Mesenchymal stem cell (in vitro differentiated cells and primary cell): ENCODE data around the gene FMN1.

ENCODE experiments used
- DNase-seq: peaks from one replicate; pipeline ENCODE4 v3.0.0-alpha.2; 2013
- H2AFZ ChIP-seq: one replicate; pipeline ENCODE4 v1.6.1; 2013; ENCODE audit warnings: low read depth, mild to moderate bottlenecking, control low read depth, inconsistent platforms, low read length, moderate library complexity
- H2AK5ac ChIP-seq: 2 replicates; pipeline ENCODE4 v1.6.1; 2013; ENCODE audit warnings: low read length, moderate library complexity, mild to moderate bottlenecking, inconsistent platforms; ENCODE audit not compliant: severe bottlenecking
- H2BK120ac ChIP-seq: one replicate; pipeline ENCODE4 v1.6.1; 2013; ENCODE audit warnings: low read depth, mild to moderate bottlenecking, inconsistent platforms, low read length, moderate library complexity
- H2BK12ac ChIP-seq, 2 experiments: one replicate each; pipeline ENCODE4 v1.6.1; 2013; ENCODE audit warnings: inconsistent platforms in 2 of 2, low read length in 2 of 2, mild to moderate bottlenecking in 2 of 2, moderate library complexity in 2 of 2, control low read depth in 1 of 2
- H2BK15ac ChIP-seq: one replicate; pipeline ENCODE4 v1.6.1; 2013; ENCODE audit warnings: mild to moderate bottlenecking, low read depth, inconsistent platforms; ENCODE audit not compliant: poor library complexity, severe bottlenecking
- H2BK5ac ChIP-seq: 2 replicates; pipeline ENCODE4 v1.6.1; 2013; ENCODE audit warnings: low read depth, mild to moderate bottlenecking, low read length, control low read depth, inconsistent platforms; ENCODE audit not compliant: poor library complexity, severe bottlenecking
- H3K14ac ChIP-seq, 2 experiments: one replicate each; pipeline ENCODE4 v1.6.1; 2013; ENCODE audit warnings: inconsistent platforms in 2 of 2, low read length in 2 of 2, control low read depth in 1 of 2, mild to moderate bottlenecking in 1 of 2, moderate library complexity in 1 of 2
- H3K18ac ChIP-seq, 2 experiments: one replicate each; pipeline ENCODE4 v1.6.1; 2013; ENCODE audit warnings: inconsistent platforms in 2 of 2, low read length in 2 of 2, control low read depth in 1 of 2, low read depth in 1 of 2, mild to moderate bottlenecking in 1 of 2
- H3K23ac ChIP-seq, 2 experiments: one replicate each; pipeline ENCODE4 v1.6.1; 2013; ENCODE audit warnings: inconsistent platforms in 2 of 2, low read length in 2 of 2, mild to moderate bottlenecking in 2 of 2, moderate library complexity in 2 of 2, control low read depth in 1 of 2
- H3K27ac ChIP-seq: 2 replicates; pipeline ENCODE4 v1.5.1; 2013; ENCODE audit warnings: mild to moderate bottlenecking, moderate library complexity, low read length, control low read depth, inconsistent platforms; ENCODE audit not compliant: poor library complexity, severe bottlenecking
- H3K27me3 ChIP-seq, 2 experiments: 2 replicates each; pipeline versions ENCODE4 v1.6.1 to v1.7.0; 2013; ENCODE audit warnings: low read length in 2 of 2, mild to moderate bottlenecking in 2 of 2, moderate library complexity in 2 of 2, control low read depth in 1 of 2, inconsistent platforms in 1 of 2; ENCODE audit not compliant: control insufficient read depth in 1 of 2, insufficient read depth in 1 of 2
- H3K36me3 ChIP-seq, 2 experiments: 2 replicates each; pipeline versions ENCODE4 v1.6.1 to v1.7.0; 2013; ENCODE audit warnings: low read length in 2 of 2, control low read depth in 1 of 2, inconsistent platforms in 1 of 2, low read depth in 1 of 2, mild to moderate bottlenecking in 1 of 2; ENCODE audit not compliant: insufficient read depth in 2 of 2, control insufficient read depth in 1 of 2
- H3K4ac ChIP-seq, 2 experiments: one replicate each; pipeline ENCODE4 v1.6.1; 2013; ENCODE audit warnings: inconsistent platforms in 2 of 2, low read length in 2 of 2, mild to moderate bottlenecking in 2 of 2, moderate library complexity in 2 of 2, control low read depth in 1 of 2, low read depth in 1 of 2
- H3K4me1 ChIP-seq: 2 replicates; pipeline ENCODE4 v1.6.1; 2013; ENCODE audit warnings: low read depth, low read length, control low read depth; ENCODE audit not compliant: control insufficient read depth, insufficient read depth
- H3K4me2 ChIP-seq: 2 replicates; pipeline ENCODE4 v1.6.1; 2013; ENCODE audit warnings: low read length, mild to moderate bottlenecking, inconsistent platforms; ENCODE audit not compliant: poor library complexity, severe bottlenecking
- H3K4me3 ChIP-seq, 2 experiments: 2 replicates each; pipeline versions ENCODE4 v1.5.1 to v1.7.0; 2013; ENCODE audit warnings: low read length in 2 of 2, mild to moderate bottlenecking in 2 of 2, control low read depth in 1 of 2, low read depth in 1 of 2; ENCODE audit not compliant: insufficient read depth in 1 of 2
- H3K79me1 ChIP-seq: replicated peaks from 2 replicates; pipeline ENCODE4 v1.6.1; 2013; ENCODE audit warnings: mild to moderate bottlenecking, control low read depth, low read length, inconsistent platforms; ENCODE audit not compliant: poor library complexity, severe bottlenecking
- H3K9ac ChIP-seq: 2 replicates; pipeline ENCODE4 v1.7.0; 2013; ENCODE audit warnings: mild to moderate bottlenecking, low read length, moderate library complexity
- H3K9me3 ChIP-seq: 2 replicates; pipeline ENCODE4 v1.7.0; 2013; ENCODE audit warnings: mild to moderate bottlenecking, low read length; ENCODE audit not compliant: control insufficient read depth
- H4K8ac ChIP-seq: one replicate; pipeline ENCODE4 v1.6.1; 2013; ENCODE audit warnings: inconsistent platforms, mild to moderate bottlenecking, low read length, moderate library complexity
- H4K91ac ChIP-seq: one replicate; pipeline ENCODE4 v1.6.1; 2013; ENCODE audit warnings: mild to moderate bottlenecking, low read length, inconsistent platforms
- WGBS: methylation state at CpG from one replicate; pipeline ENCODE4 v1.1.7; 2013; ENCODE audit warnings: mixed read lengths; 5-methylcytosine and 5-hydroxymethylcytosine counted together

FMN1 gene

GRCh38 chr15:32735989-32736700 is 458.4 kb downstream of the FMN1 start:
- H3K4me1 ChIP-seq = peaks cover 1% of the 10 kb centered on the region
- H3K14ac ChIP-seq = no peak overlapping the region
- DNase-seq = no peak
- no peak overlapping the region for H4K8ac ChIP-seq
- H3K9ac ChIP-seq = no peak overlapping the region
- H3K23ac ChIP-seq = no peak overlapping the region
- no peak overlapping the region for H3K4me2 ChIP-seq
- no peak overlapping the region for H2AK5ac ChIP-seq
- peaks cover 0 to 27% of the 10 kb centered on the region in 2 experiments for H3K36me3 ChIP-seq
- no peak overlapping the region for H3K27ac ChIP-seq
- H3K27me3 ChIP-seq = no peaks in the 10 kb centered on the region
- no peak overlapping the region for H4K91ac ChIP-seq
- H3K9me3 ChIP-seq = no peaks in the 10 kb centered on the region
- no peak overlapping the region for H2BK120ac ChIP-seq
- no peak overlapping the region for H3K4me3 ChIP-seq
- WGBS = 90% methylated on average over 2 of the region's 2 CpGs
- no peak overlapping the region for H2AFZ ChIP-seq
- H3K18ac ChIP-seq = no peak overlapping the region
- no peak overlapping the region for H3K4ac ChIP-seq
- H2BK15ac ChIP-seq = no peak overlapping the region
- H3K79me1 ChIP-seq = peaks cover 3% of the 10 kb centered on the region
- H2BK12ac ChIP-seq = no peak overlapping the region
- no peak overlapping the region for H2BK5ac ChIP-seq

GRCh38 chr15:32733281-32733680 is 461.2 kb downstream of the FMN1 start:
- Histone ChIP-seq H3K27ac (no peak overlapping the region), H4K8ac (no peak overlapping the region), H3K36me3 (peaks cover 0 to 31% of the 10 kb centered on the region in 2 experiments), H3K18ac (no peak overlapping the region), H3K27me3 (no peaks in the 10 kb centered on the region), H3K14ac (no peak overlapping the region), H2AFZ (no peak overlapping the region), H2AK5ac (no peak overlapping the region), H3K79me1 (peaks cover 5% of the 10 kb centered on the region), H2BK5ac (no peak overlapping the region), H2BK15ac (no peak overlapping the region), H3K9ac (no peak overlapping the region), H4K91ac (no peak overlapping the region), H3K9me3 (peaks cover 4% of the 10 kb centered on the region), H3K4me1 (peaks cover 8% of the 10 kb centered on the region), H2BK120ac (no peak overlapping the region), H2BK12ac (no peak overlapping the region), H3K4me2 (no peak overlapping the region), H3K23ac (no peak overlapping the region), H3K4ac (no peak overlapping the region), H3K4me3 (no peak overlapping the region)
- no peak for DNase-seq
- 75% methylated on average over 2 of the region's 3 CpGs for WGBS

- Histone ChIP-seq H2BK5ac (no peak overlapping the region), H4K8ac (no peak overlapping the region), H3K9me3 (peaks cover 5% of the 10 kb centered on the region), H3K9ac (no peak overlapping the region), H3K4me1 (peaks cover 8% of the 10 kb centered on the region), H2BK15ac (no peak overlapping the region), H2AFZ (no peak overlapping the region), H3K27ac (no peak overlapping the region), H3K18ac (no peak overlapping the region), H2AK5ac (no peak overlapping the region), H3K4me3 (no peak overlapping the region), H3K27me3 (no peaks in the 10 kb centered on the region), H3K23ac (no peak overlapping the region), H3K4me2 (no peak overlapping the region), H2BK12ac (no peak overlapping the region), H3K14ac (no peak overlapping the region), H3K36me3 (peaks cover 0 to 31% of the 10 kb centered on the region in 2 experiments), H4K91ac (no peak overlapping the region), H3K4ac (no peak overlapping the region), H2BK120ac (no peak overlapping the region), H3K79me1 (peaks cover 5% of the 10 kb centered on the region)
- 95% methylated on average over 4 of the region's 6 CpGs for WGBS
- no peak for DNase-seq
These were observed 461.8 kb downstream of the FMN1 start for GRCh38 chr15:32732574-32733157.

- H2BK12ac ChIP-seq = no peak overlapping the region
- no peaks in the 10 kb centered on the region for H3K27me3 ChIP-seq
- peak overlapping the region; percentile 65 for H3K27ac ChIP-seq
- no peak overlapping the region for H3K4ac ChIP-seq
- 57% methylated on average over 25 of the region's 27 CpGs for WGBS
- peaks cover 8% of the 10 kb centered on the region for H3K4me1 ChIP-seq
- no peak overlapping the region for H3K9ac ChIP-seq
- H3K4me3 ChIP-seq = no peak overlapping the region
- H2BK5ac ChIP-seq = no peak overlapping the region
- H2AK5ac ChIP-seq = no peak overlapping the region
- DNase-seq = no peak
- H2BK120ac ChIP-seq = no peak overlapping the region
- no peak overlapping the region for H3K14ac ChIP-seq
- H3K18ac ChIP-seq = peak overlapping the region in 1 of 2 experiments; percentile 25
- H4K8ac ChIP-seq = no peak overlapping the region
- H4K91ac ChIP-seq = no peak overlapping the region
- H2AFZ ChIP-seq = no peak overlapping the region
- peaks cover 0 to 31% of the 10 kb centered on the region in 2 experiments for H3K36me3 ChIP-seq
- H3K23ac ChIP-seq = no peak overlapping the region
- peaks cover 5% of the 10 kb centered on the region for H3K79me1 ChIP-seq
- H3K4me2 ChIP-seq = no peak overlapping the region
- no peak overlapping the region for H2BK15ac ChIP-seq
- peaks cover 8% of the 10 kb centered on the region for H3K9me3 ChIP-seq
These were observed 463.5 kb downstream of the FMN1 start for GRCh38 chr15:32730677-32731654.
